ENCODE results near the gene RAPGEF4. TPM values are rescaled to one million over a fixed set of nuclear protein-coding genes. Genes with fewer than 3 reads are reported as not detected.
"Not testable (repeated sequence)": the region's sequence is repeated elsewhere in the genome, so short reads cannot be mapped to it uniquely, and the experiment has no call there.

Gene RAPGEF4
- polyA plus RNA-seq, 3 donors from 2014 or later, result not detected

GRCh38 chr2:172740856-172741255, 5.2 kb downstream of the RAPGEF4 start:
- peaks cover 0 to 12% (median under 1%) of the 10 kb centered on the region in 6 donors for H3K9me3 Mint-ChIP-seq
- peaks cover 4 to 6% of the 10 kb centered on the region in 2 donors for H3K4me1 Mint-ChIP-seq
- H3K27me3 Mint-ChIP-seq (ENCODE audit: low read depth in 3 of 3), result peaks cover 13 to 14% (median 14%) of the 10 kb centered on the region in 3 donors
- no peaks in the 10 kb centered on the region for H3K36me3 Mint-ChIP-seq
- H3K27ac Mint-ChIP-seq, result no peak overlapping the region
- no peak overlapping the region for H3K4me3 Mint-ChIP-seq
- no peak for DNase-seq

GRCh38 chr2:172742931-172743540, 7.4 kb downstream of the RAPGEF4 start:
- Mint-ChIP-seq H3K27ac (no peak overlapping the region), H3K36me3 (no peaks in the 10 kb centered on the region)

GRCh38 chr2:172743898-172744297, 8.3 kb downstream of the RAPGEF4 start:
- no peak for DNase-seq
- H3K4me1 Mint-ChIP-seq, result no peaks in the 10 kb centered on the region
- H3K27ac Mint-ChIP-seq, result no peak overlapping the region
- peaks cover 0 to 12% (median under 1%) of the 10 kb centered on the region in 6 donors for H3K9me3 Mint-ChIP-seq
- no peak overlapping the region for H3K4me3 Mint-ChIP-seq
- H3K27me3 Mint-ChIP-seq (ENCODE audit: low read depth in 3 of 3), result peaks cover 0 to 3% (median 0%) of the 10 kb centered on the region in 3 donors
- no peaks in the 10 kb centered on the region for H3K36me3 Mint-ChIP-seq

More at GRCh38 chr2:172742931-172743540, 7.4 kb downstream of the RAPGEF4 start:
- H3K4me3 Mint-ChIP-seq, result no peak overlapping the region
- peaks cover 2 to 7% (median 6%) of the 10 kb centered on the region in 3 donors for H3K27me3 Mint-ChIP-seq (ENCODE audit: low read depth in 3 of 3)
- no peaks in the 10 kb centered on the region for H3K4me1 Mint-ChIP-seq
- DNase-seq, result no peak
- H3K9me3 Mint-ChIP-seq, result peaks cover 0 to 12% (median under 1%) of the 10 kb centered on the region in 6 donors

GRCh38 chr2:172745636-172746035, 10.0 kb downstream of the RAPGEF4 start:
- Mint-ChIP-seq H3K36me3 (no peaks in the 10 kb centered on the region), H3K27me3 (ENCODE audit: low read depth in 3 of 3) (peaks cover 0 to 3% (median 0%) of the 10 kb centered on the region in 3 donors), H3K4me1 (no peaks in the 10 kb centered on the region), H3K9me3 (peaks cover 0 to 12% (median under 1%) of the 10 kb centered on the region in 6 donors), H3K27ac (no peak overlapping the region), H3K4me3 (no peak overlapping the region)
- no peak for DNase-seq

GRCh38 chr2:172748543-172748942, 12.9 kb downstream of the RAPGEF4 start:
- peaks cover 0 to 12% (median under 1%) of the 10 kb centered on the region in 6 donors for H3K9me3 Mint-ChIP-seq
- not testable (repeated sequence) for H3K4me1 Mint-ChIP-seq; H3K27me3 Mint-ChIP-seq (ENCODE audit: low read depth in 3 of 3); H3K36me3 Mint-ChIP-seq; H3K27ac Mint-ChIP-seq; H3K4me3 Mint-ChIP-seq; DNase-seq

GRCh38 chr2:172749388-172749787, 13.7 kb downstream of the RAPGEF4 start:
- Mint-ChIP-seq H3K27me3 (ENCODE audit: low read depth in 3 of 3) (peaks cover 0 to 5% (median 1%) of the 10 kb centered on the region in 3 donors), H3K36me3 (no peaks in the 10 kb centered on the region), H3K27ac (no peak overlapping the region), H3K9me3 (peaks cover 0 to 8% (median under 1%) of the 10 kb centered on the region in 6 donors), H3K4me3 (no peak overlapping the region), H3K4me1 (no peaks in the 10 kb centered on the region)
- DNase-seq, result no peak

GRCh38 chr2:172751564-172751963, 15.9 kb downstream of the RAPGEF4 start:
- Mint-ChIP-seq H3K27me3 (ENCODE audit: low read depth in 3 of 3) (peaks cover 0 to 10% (median 2%) of the 10 kb centered on the region in 3 donors), H3K36me3 (no peaks in the 10 kb centered on the region), H3K4me1 (no peaks in the 10 kb centered on the region), H3K4me3 (no peak overlapping the region), H3K9me3 (no peaks in the 10 kb centered on the region), H3K27ac (no peak overlapping the region)
- no peak for DNase-seq

GRCh38 chr2:172753610-172754009, 18.0 kb downstream of the RAPGEF4 start:
- peaks cover 0 to 10% (median 4%) of the 10 kb centered on the region in 3 donors for H3K27me3 Mint-ChIP-seq (ENCODE audit: low read depth in 3 of 3)
- DNase-seq, result no peak
- H3K4me1 Mint-ChIP-seq, result no peaks in the 10 kb centered on the region
- no peaks in the 10 kb centered on the region for H3K36me3 Mint-ChIP-seq
- H3K4me3 Mint-ChIP-seq, result no peak overlapping the region
- no peak overlapping the region for H3K27ac Mint-ChIP-seq
- H3K9me3 Mint-ChIP-seq, result no peaks in the 10 kb centered on the region

- no peak overlapping the region for H3K27ac Mint-ChIP-seq
- no peak overlapping the region for H3K4me3 Mint-ChIP-seq
- peaks cover 0 to 3% (median 2%) of the 10 kb centered on the region in 3 donors for H3K36me3 Mint-ChIP-seq
- DNase-seq, result no peak
- peaks cover 1 to 7% (median 6%) of the 10 kb centered on the region in 3 donors for H3K27me3 Mint-ChIP-seq (ENCODE audit: low read depth in 3 of 3)
- H3K4me1 Mint-ChIP-seq, result no peaks in the 10 kb centered on the region
- H3K9me3 Mint-ChIP-seq, result peaks cover 0 to 24% (median 9%) of the 10 kb centered on the region in 6 donors
Observed at GRCh38 chr2:172759441-172759840, 23.8 kb downstream of the RAPGEF4 start.

GRCh38 chr2:172761306-172761705, 25.7 kb downstream of the RAPGEF4 start:
- H3K4me1 Mint-ChIP-seq, result no peaks in the 10 kb centered on the region
- H3K27ac Mint-ChIP-seq, result no peak overlapping the region
- peaks cover 0 to 24% (median 9%) of the 10 kb centered on the region in 6 donors for H3K9me3 Mint-ChIP-seq
- peaks cover 0 to 3% (median 2%) of the 10 kb centered on the region in 3 donors for H3K36me3 Mint-ChIP-seq
- DNase-seq, result no peak
- H3K27me3 Mint-ChIP-seq (ENCODE audit: low read depth in 3 of 3), result peaks cover 1 to 5% (median 3%) of the 10 kb centered on the region in 3 donors
- no peak overlapping the region for H3K4me3 Mint-ChIP-seq

GRCh38 chr2:172762574-172762973, 26.9 kb downstream of the RAPGEF4 start:
- Mint-ChIP-seq H3K27me3 (ENCODE audit: low read depth in 3 of 3) (peaks cover 1 to 3% (median 2%) of the 10 kb centered on the region in 3 donors), H3K4me1 (no peaks in the 10 kb centered on the region), H3K4me3 (no peak overlapping the region), H3K27ac (no peak overlapping the region), H3K36me3 (peaks cover 0 to 3% (median 2%) of the 10 kb centered on the region in 3 donors), H3K9me3 (peaks cover 0 to 24% (median 9%) of the 10 kb centered on the region in 6 donors)
- no peak for DNase-seq

- Mint-ChIP-seq H3K27me3 (ENCODE audit: low read depth in 3 of 3) (peaks cover 1 to 3% (median 2%) of the 10 kb centered on the region in 3 donors), H3K27ac (no peak overlapping the region), H3K4me1 (no peaks in the 10 kb centered on the region), H3K36me3 (peaks cover 0 to 3% (median 2%) of the 10 kb centered on the region in 3 donors), H3K4me3 (no peak overlapping the region), H3K9me3 (peaks cover 0 to 24% (median 10%) of the 10 kb centered on the region in 6 donors)
- DNase-seq, result no peak
Observed at GRCh38 chr2:172763079-172763478, 27.4 kb downstream of the RAPGEF4 start.

GRCh38 chr2:172765662-172766061, 30.0 kb downstream of the RAPGEF4 start:
- peaks cover 0 to 1% (median 1%) of the 10 kb centered on the region in 3 donors for H3K27me3 Mint-ChIP-seq (ENCODE audit: low read depth in 3 of 3)

GRCh38 chr2:172768401-172768800, 32.8 kb downstream of the RAPGEF4 start:
- Mint-ChIP-seq H3K36me3 (no peaks in the 10 kb centered on the region), H3K9me3 (peaks cover 0 to 2% (median 0%) of the 10 kb centered on the region in 6 donors), H3K4me1 (no peaks in the 10 kb centered on the region), H3K27ac (no peak overlapping the region), H3K4me3 (no peak overlapping the region), H3K27me3 (ENCODE audit: low read depth in 3 of 3) (peaks cover 0 to 2% (median 0%) of the 10 kb centered on the region in 3 donors)
- no peak for DNase-seq

More at GRCh38 chr2:172765662-172766061, 30.0 kb downstream of the RAPGEF4 start:
- H3K27ac Mint-ChIP-seq, result no peak overlapping the region
- peaks cover 0 to 3% (median 1%) of the 10 kb centered on the region in 3 donors for H3K36me3 Mint-ChIP-seq
- DNase-seq, result no peak
- H3K9me3 Mint-ChIP-seq, result peaks cover 0 to 13% (median 5%) of the 10 kb centered on the region in 6 donors
- H3K4me3 Mint-ChIP-seq, result no peak overlapping the region
- no peaks in the 10 kb centered on the region for H3K4me1 Mint-ChIP-seq

Data from immature natural killer cell (primary cell).